C4-2B (cell line): ENCODE data around the gene MTMR1.

ENCODE experiments used
- CTCF ChIP-seq: fragments of 450-650 bp; conservative IDR thresholded peaks from 2 replicates; pipeline ENCODE4 v1.5.1; 2017; ENCODE audit warnings: mild to moderate bottlenecking
- ZFX ChIP-seq: fragments of 450-650 bp; IDR thresholded peaks from 2 replicates; pipeline ENCODE4 v1.6.1; 2017

- no peak for TF ChIP-seq CTCF
- TF ChIP-seq ZFX, result no peak
Measured at GRCh38 chrX:150771116-150771515, 77.9 kb downstream of the MTMR1 start.
